Cardiac fibroblast (primary cell): ENCODE measurements around the gene ANO2.

Source experiments
- DNase-seq, 2 donors: peaks; one replicate each; pipeline versions ENCODE4 v3.0.0 to v3.0.0-alpha.2; 2010; ENCODE audit warnings: low read depth in 2 of 2
- H3K4me3 ChIP-seq, 2 donors: replicated peaks in 1 of 2; 1 replicate in 1 of 2; 2 replicates in 1 of 2; pipeline ENCODE4 v1.5.1; 2011; ENCODE audit warnings: low read depth in 2 of 2, low read length in 2 of 2, mild to moderate bottlenecking in 2 of 2, moderate library complexity in 1 of 2
- TF ChIP-seq, protein P1 (sequence below): IDR thresholded peaks from one replicate; pipeline ENCODE4 v1.5.1; 2011; ENCODE audit warnings: low read depth, mild to moderate bottlenecking, low read length, inconsistent platforms

Gene ANO2

DNA sequence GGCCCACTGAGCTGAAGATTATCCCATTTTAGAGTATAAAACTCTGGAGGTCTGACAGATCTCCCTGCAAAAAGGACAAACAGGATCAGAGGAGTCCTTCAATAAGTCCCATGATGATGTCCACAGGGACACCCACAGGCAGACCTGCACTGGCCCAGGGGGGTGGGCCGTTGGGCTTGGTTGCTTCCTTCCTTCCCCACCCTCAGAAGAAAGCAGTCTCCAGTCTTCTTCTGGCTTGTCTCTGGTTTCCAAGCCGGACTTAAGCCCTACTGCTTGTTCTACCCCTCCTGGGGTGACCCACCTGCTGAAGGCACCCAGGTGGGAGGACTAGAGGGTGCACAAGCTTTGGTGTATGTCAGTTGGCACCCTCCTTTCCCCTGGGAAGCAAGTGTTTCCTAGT is 209.0 kb downstream of the ANO2 start:
- DNase-seq = no peak
- H3K4me3 ChIP-seq = no peak overlapping the region
- TF ChIP-seq, protein P1, sequence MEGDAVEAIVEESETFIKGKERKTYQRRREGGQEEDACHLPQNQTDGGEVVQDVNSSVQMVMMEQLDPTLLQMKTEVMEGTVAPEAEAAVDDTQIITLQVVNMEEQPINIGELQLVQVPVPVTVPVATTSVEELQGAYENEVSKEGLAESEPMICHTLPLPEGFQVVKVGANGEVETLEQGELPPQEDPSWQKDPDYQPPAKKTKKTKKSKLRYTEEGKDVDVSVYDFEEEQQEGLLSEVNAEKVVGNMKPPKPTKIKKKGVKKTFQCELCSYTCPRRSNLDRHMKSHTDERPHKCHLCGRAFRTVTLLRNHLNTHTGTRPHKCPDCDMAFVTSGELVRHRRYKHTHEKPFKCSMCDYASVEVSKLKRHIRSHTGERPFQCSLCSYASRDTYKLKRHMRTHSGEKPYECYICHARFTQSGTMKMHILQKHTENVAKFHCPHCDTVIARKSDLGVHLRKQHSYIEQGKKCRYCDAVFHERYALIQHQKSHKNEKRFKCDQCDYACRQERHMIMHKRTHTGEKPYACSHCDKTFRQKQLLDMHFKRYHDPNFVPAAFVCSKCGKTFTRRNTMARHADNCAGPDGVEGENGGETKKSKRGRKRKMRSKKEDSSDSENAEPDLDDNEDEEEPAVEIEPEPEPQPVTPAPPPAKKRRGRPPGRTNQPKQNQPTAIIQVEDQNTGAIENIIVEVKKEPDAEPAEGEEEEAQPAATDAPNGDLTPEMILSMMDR = no peak

DNA sequence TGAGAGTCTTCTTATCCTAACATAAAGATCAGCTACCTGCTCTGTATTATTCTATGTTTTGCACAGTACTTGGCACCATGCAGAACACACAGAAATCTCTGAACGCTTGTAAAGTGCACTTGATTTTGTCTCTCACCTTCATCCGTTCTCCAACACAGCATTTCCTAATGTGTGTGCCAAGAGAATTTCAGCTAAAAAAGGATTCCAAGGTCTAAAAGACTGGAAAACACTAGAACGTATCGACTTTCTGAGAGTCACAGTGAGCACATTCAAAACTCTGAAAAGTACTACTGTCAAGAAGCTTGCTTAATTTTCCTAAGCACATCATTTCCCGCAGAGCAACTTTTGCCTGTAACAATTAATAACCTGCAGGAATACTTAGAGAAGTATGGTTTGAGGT is 211.1 kb downstream of the ANO2 start:
- H3K4me3 ChIP-seq = no peak overlapping the region
- TF ChIP-seq, protein P1 = no peak
- DNase-seq = no peak

DNA sequence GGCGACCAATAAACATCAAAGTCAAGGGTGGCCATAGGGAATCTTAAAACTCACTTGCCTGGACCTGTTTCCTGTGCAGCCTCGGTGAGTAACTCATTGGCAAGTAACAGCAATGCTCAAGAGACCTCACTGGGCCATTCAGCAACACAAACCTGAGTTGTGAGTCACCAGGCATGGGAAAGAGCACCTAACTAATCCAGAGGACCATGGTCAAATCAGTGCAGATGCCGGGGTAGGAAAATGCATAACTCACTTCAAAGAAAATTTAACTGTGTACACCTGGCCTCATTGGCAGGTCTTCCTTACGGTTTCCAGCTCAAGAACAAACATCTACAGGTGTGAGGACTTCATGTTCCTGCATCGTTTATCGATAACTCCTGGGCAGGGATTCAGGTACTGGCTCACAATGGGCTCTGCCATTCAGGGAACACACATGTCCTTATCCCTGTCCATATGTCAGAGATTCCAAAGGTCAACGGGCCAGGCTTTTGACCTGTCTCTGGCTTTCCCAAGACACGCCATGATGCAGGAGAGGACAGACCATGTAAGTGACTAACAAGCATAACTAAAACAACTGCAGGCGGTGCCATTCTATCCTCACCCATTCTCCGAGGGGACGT is 211.8 kb downstream of the ANO2 start:
- no peak overlapping the region for H3K4me3 ChIP-seq
- TF ChIP-seq, protein P1 = no peak
- no peak for DNase-seq

DNA sequence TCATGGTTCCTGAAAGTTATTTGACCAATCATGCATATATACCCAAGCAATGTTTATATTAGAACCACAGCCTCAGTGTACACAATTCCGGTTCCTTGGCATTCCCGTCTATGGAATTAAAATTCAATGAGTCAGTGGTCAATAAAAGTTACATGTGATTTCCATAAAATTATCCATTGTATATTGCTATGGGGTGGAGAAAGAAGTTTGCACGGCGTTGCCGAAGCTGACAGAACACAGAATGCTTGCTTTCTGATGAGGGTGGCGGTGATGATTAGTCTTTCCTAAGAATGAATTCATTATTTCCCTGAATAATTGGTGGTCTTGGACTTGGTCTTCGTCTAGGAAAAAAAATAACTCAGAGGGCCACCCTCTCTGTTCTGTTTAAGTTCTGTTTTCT is 214.1 kb downstream of the ANO2 start:
- TF ChIP-seq, protein P1 = no peak
- no peak overlapping the region for H3K4me3 ChIP-seq
- DNase-seq = no peak

DNA sequence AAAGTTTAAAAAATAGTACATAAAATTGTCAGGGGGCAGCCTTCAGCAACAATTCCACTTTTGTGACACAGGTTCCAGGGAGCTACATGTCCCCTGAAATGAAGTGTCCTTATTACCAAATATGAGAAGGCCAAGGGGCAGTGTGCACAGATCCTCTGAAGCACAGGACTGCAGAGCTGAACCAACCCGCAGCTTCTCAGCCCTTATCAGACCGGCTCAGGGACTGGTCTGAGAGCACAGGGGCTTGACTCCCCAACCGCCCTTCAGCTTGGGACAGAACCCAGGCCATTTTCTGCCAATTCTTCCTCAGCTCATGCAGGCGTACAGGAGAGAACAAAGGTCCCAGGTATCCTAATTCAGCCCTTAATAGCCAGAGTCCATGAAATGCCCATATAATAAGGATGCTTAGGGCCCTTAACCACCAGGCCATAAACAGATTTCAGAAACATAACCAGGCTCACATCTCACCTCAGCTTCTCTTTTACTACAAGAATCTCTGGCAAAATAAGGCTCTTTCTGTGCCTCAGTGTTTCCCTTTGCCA is 221.3 kb downstream of the ANO2 start:
- TF ChIP-seq, protein P1 = no peak
- no peak for DNase-seq
- no peak overlapping the region for H3K4me3 ChIP-seq

DNA sequence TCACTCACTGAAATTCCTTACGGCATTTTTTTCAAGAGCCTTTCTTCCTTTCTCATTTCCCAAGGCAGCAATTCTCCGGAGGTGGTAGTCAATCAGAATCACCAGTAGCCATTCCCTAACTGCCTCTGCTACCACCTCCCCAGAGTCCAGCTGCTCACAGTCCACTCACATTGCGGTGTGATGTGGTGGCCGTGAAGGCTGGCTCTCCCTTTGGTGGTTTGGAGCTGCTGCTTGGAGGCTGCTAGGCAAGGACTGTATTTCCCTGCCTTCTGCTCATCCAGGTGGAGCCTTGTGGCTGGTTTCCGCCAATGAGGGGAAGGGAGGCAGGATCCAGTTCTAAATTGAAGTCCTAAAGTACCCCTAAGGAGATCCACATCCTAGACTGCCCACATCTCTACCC is 222.0 kb downstream of the ANO2 start:
- DNase-seq = no peak
- TF ChIP-seq, protein P1 = no peak
- H3K4me3 ChIP-seq = no peak overlapping the region
